Embryonic facial prominence (tissue), 1 donor: ENCODE results near the gene TCP11.

Experiments
- DNase-seq: peaks from one replicate; pipeline ENCODE4 v3.0.0-alpha.2; 2016; ENCODE audit errors: extremely low spot score

TCP11 gene

GRCh38 chr6:35092362-35093117 is 48.6 kb downstream of the TCP11 start:
- DNase-seq, result no peak

GRCh38 chr6:35091346-35092083 is 49.6 kb downstream of the TCP11 start:
- no peak for DNase-seq

GRCh38 chr6:35090734-35091133 is 50.4 kb downstream of the TCP11 start:
- no peak for DNase-seq

- no peak for DNase-seq
Observed at GRCh38 chr6:35089935-35090505, 51.1 kb downstream of the TCP11 start.

- DNase-seq, result no peak
Observed at GRCh38 chr6:35089216-35089934, 51.8 kb downstream of the TCP11 start.

- no peak for DNase-seq
Observed at GRCh38 chr6:35088281-35089215, 52.6 kb downstream of the TCP11 start.

- DNase-seq, result no peak
Observed at GRCh38 chr6:35087361-35088280, 53.5 kb downstream of the TCP11 start.

GRCh38 chr6:35086636-35087360 is 54.3 kb downstream of the TCP11 start:
- DNase-seq, result no peak

- no peak for DNase-seq
Observed at GRCh38 chr6:35086282-35086632, 54.9 kb downstream of the TCP11 start.

GRCh38 chr6:35085359-35086281 is 55.5 kb downstream of the TCP11 start:
- no peak for DNase-seq

- no peak for DNase-seq
Observed at GRCh38 chr6:35084511-35085203, 56.5 kb downstream of the TCP11 start.

- DNase-seq, result no peak
Observed at GRCh38 chr6:35084041-35084491, 57.1 kb downstream of the TCP11 start.

- no peak for DNase-seq
Observed at GRCh38 chr6:35083507-35083906, 57.6 kb downstream of the TCP11 start.

GRCh38 chr6:35082733-35083403 is 58.3 kb downstream of the TCP11 start:
- DNase-seq, result no peak

- no peak for DNase-seq
Observed at GRCh38 chr6:35082046-35082732, 59.0 kb downstream of the TCP11 start.

GRCh38 chr6:35081426-35081851 is 59.7 kb downstream of the TCP11 start:
- DNase-seq, result no peak
